Measurements from ENCODE around the gene CACNB4.

- TF ChIP-seq CTCF (conservative IDR thresholded peaks at IDR 0.05; ENCODE audit: low read depth, low read length) (no peak), MAFK (IDR thresholded peaks at IDR 0.05; ENCODE audit: low read depth, low read length) (no peak), POLR2A (IDR thresholded peaks at IDR 0.05; ENCODE audit: low read depth, low read length) (no peak), MXI1 (IDR thresholded peaks at IDR 0.05; ENCODE audit: borderline replicate concordance, low read depth, low read length) (no peak), USF2 (IDR thresholded peaks at IDR 0.05; ENCODE audit: low read depth, low read length) (no peak), CEBPB (IDR thresholded peaks at IDR 0.05; ENCODE audit: low read depth, low read length) (no peak), CHD1 (IDR thresholded peaks at IDR 0.05; ENCODE audit: low read depth, low read length) (no peak), SMC3 (IDR thresholded peaks at IDR 0.05; ENCODE audit: low read depth, low read length) (no peak), BHLHE40 (IDR thresholded peaks at IDR 0.05; ENCODE audit: low read depth, low read length) (no peak)
Measured at GRCh38 chr2:151983221-151983620, 115.6 kb downstream of the CACNB4 start.
